ENCODE results near the gene NBPF3.

- TF ChIP-seq CTCF (IDR thresholded peaks at IDR 0.05; ENCODE audit: low read length) (no peak), EZH2 (optimal IDR thresholded peaks at IDR 0.05; ENCODE audit: low read depth, low read length) (no peak), EZH2phosphoT487 (IDR thresholded peaks at IDR 0.05; ENCODE audit: low read length) (no peak)
These were observed 3.2 kb upstream of the NBPF3 start for GRCh38 chr1:21436488-21437340.
